IMR-90 (cell line): Measurements from ENCODE around the gene CFAP251. TPM values are rescaled to one million over a fixed set of nuclear protein-coding genes. Genes with fewer than 3 reads are reported as not detected.
"Not testable (repeated sequence)": the region's sequence is repeated elsewhere in the genome, so short reads cannot be mapped to it uniquely, and the experiment has no call there.

Source experiments
- ATAC-seq: fragments of 200-7000 bp; cut with Tn5 transposase; 2 replicates; pipeline ENCODE4 v1.9.1; 2020; ENCODE audit warnings: low read depth, mild to moderate bottlenecking, moderate library complexity
- BruUV-seq: library from RNA; stranded (reverse); fragments of 400-500 nt; replicated peaks from 2 replicates; lab custom pipeline; 2021; lab: Mats Ljungman, UMichigan
- CTCF ChIA-PET: fragments of 300-600 bp; formaldehyde crosslinking; extraction: SDS; loops from one replicate; lab custom pipeline; 2021; ENCODE audit warnings: antibody characterized with exemption; lab: Yijun Ruan, JAX
- POLR2A ChIA-PET: fragments of 300-600 bp; sonication (Branson Sonifier 250); formaldehyde crosslinking; loops from one replicate; lab custom pipeline; 2022; ENCODE audit warnings: antibody characterized with exemption; ENCODE audit not compliant: unreplicated experiment; lab: Charles Lee
- DNase-seq: peaks from one replicate; pipeline ENCODE4 v3.0.0; 2013
- H2AFZ ChIP-seq: replicated peaks from 2 replicates; pipeline ENCODE3; 2013; ENCODE audit warnings: low read length, mild to moderate bottlenecking; ENCODE audit not compliant: poor library complexity
- H2AK5ac ChIP-seq: 2 replicates; pipeline ENCODE4 v1.6.1; 2013; ENCODE audit warnings: low read depth, low read length, inconsistent platforms
- H2AK9ac ChIP-seq: replicated peaks from 2 replicates; pipeline ENCODE3; 2013; ENCODE audit warnings: mild to moderate bottlenecking, low read depth, low read length, moderate library complexity; ENCODE audit not compliant: poor library complexity
- H2BK120ac ChIP-seq: 2 replicates; pipeline ENCODE4 v1.6.1; 2013; ENCODE audit warnings: low read depth, low read length, inconsistent platforms
- H2BK15ac ChIP-seq: 3 replicates; pipeline ENCODE4 v1.6.1; 2013; ENCODE audit warnings: low read depth, low read length, inconsistent platforms
- H2BK20ac ChIP-seq: 2 replicates; pipeline ENCODE4 v1.6.1; 2013; ENCODE audit warnings: low read depth, mild to moderate bottlenecking, inconsistent platforms, low read length, moderate library complexity
- H2BK5ac ChIP-seq: 2 replicates; pipeline ENCODE4 v1.6.1; 2013; ENCODE audit warnings: mild to moderate bottlenecking, low read depth, low read length, inconsistent platforms; ENCODE audit not compliant: poor library complexity, severe bottlenecking
- H3K14ac ChIP-seq: replicated peaks from 2 replicates; pipeline ENCODE4 v1.6.1; 2013; ENCODE audit warnings: low read depth, low read length, inconsistent platforms
- H3K18ac ChIP-seq: 2 replicates; pipeline ENCODE4 v1.6.1; 2013; ENCODE audit warnings: low read depth, low read length, control low read depth
- H3K23ac ChIP-seq: 2 replicates; pipeline ENCODE4 v1.6.1; 2013; ENCODE audit warnings: low read depth, low read length, inconsistent platforms
- H3K27ac ChIP-seq: 2 replicates; pipeline ENCODE4 v1.5.1; 2013; ENCODE audit warnings: mild to moderate bottlenecking, control low read depth, low read length; ENCODE audit not compliant: insufficient read depth
- H3K27me3 ChIP-seq: 2 replicates; pipeline ENCODE4 v1.6.1; 2013; ENCODE audit warnings: low read length; ENCODE audit not compliant: control insufficient read depth, insufficient read depth
- H3K36me3 ChIP-seq: 2 replicates; pipeline ENCODE4 v1.6.1; 2013; ENCODE audit warnings: low read length, mixed read lengths; ENCODE audit not compliant: control insufficient read depth, insufficient read depth
- H3K4ac ChIP-seq: 2 replicates; pipeline ENCODE4 v1.6.1; 2013; ENCODE audit warnings: low read depth, low read length, inconsistent platforms
- H3K4me1 ChIP-seq: 2 replicates; pipeline ENCODE4 v1.6.1; 2013; ENCODE audit warnings: low read length, mixed read lengths; ENCODE audit not compliant: control insufficient read depth, insufficient read depth
- H3K4me2 ChIP-seq: 2 replicates; pipeline ENCODE4 v1.6.1; 2013; ENCODE audit warnings: low read depth, mild to moderate bottlenecking, control low read depth, low read length, moderate library complexity
- H3K4me3 ChIP-seq: 2 replicates; pipeline ENCODE4 v1.5.1; 2013; ENCODE audit warnings: low read depth, mild to moderate bottlenecking, control low read depth, low read length, moderate library complexity; ENCODE audit not compliant: insufficient read depth
- H3K56ac ChIP-seq: 2 replicates; pipeline ENCODE4 v1.6.1; 2013; ENCODE audit warnings: low read length, inconsistent platforms; ENCODE audit not compliant: insufficient read depth; ENCODE audit errors: extremely low read depth
- H3K79me1 ChIP-seq, 2 experiments: 2 replicates each; pipeline ENCODE4 v1.6.1; 2013; ENCODE audit warnings: low read length in 2 of 2, inconsistent platforms in 1 of 2, low read depth in 1 of 2
- H3K9ac ChIP-seq: 2 replicates; pipeline ENCODE4 v1.6.1; 2013; ENCODE audit warnings: low read depth, low read length, control low read depth
- H3K9me1 ChIP-seq: 2 replicates; pipeline ENCODE4 v1.6.1; 2013; ENCODE audit warnings: low read length, inconsistent platforms; ENCODE audit not compliant: insufficient read depth
- H3K9me3 ChIP-seq: 2 replicates; pipeline ENCODE4 v1.6.1; 2013; ENCODE audit warnings: low read length; ENCODE audit not compliant: control insufficient read depth, insufficient read depth
- H4K20me1 ChIP-seq: 2 replicates; pipeline ENCODE4 v1.6.1; 2013; ENCODE audit warnings: low read length, inconsistent platforms; ENCODE audit not compliant: insufficient read depth
- H4K5ac ChIP-seq: 2 replicates; pipeline ENCODE4 v1.6.1; 2013; ENCODE audit warnings: mild to moderate bottlenecking, low read depth, low read length, control low read depth
- H4K8ac ChIP-seq, 2 experiments: 2 replicates each; pipeline ENCODE4 v1.6.1; 2013; ENCODE audit warnings: low read depth in 2 of 2, low read length in 2 of 2, control low read depth in 1 of 2, inconsistent platforms in 1 of 2
- H4K91ac ChIP-seq: 2 replicates; pipeline ENCODE4 v1.6.1; 2013; ENCODE audit warnings: low read depth, low read length, inconsistent platforms; ENCODE audit not compliant: insufficient read depth
- MAFK ChIP-seq: IDR thresholded peaks from 2 replicates; pipeline ENCODE4 v1.6.1; 2012; ENCODE audit warnings: low read depth, low read length, improper control_type of control experiment
- MAZ ChIP-seq: IDR thresholded peaks from 2 replicates; pipeline ENCODE4 v1.6.1; 2012; ENCODE audit warnings: low read depth, mild to moderate bottlenecking, low read length, improper control_type of control experiment, moderate library complexity, borderline replicate concordance
- MXI1 ChIP-seq: IDR thresholded peaks from 2 replicates; pipeline ENCODE4 v1.6.1; 2012; ENCODE audit warnings: low read depth, mild to moderate bottlenecking, low read length, moderate library complexity, borderline replicate concordance
- NFE2L2 ChIP-seq: fragments of 150-350 bp; IDR thresholded peaks from 2 replicates; pipeline ENCODE4 v1.6.1; 2016; ENCODE audit warnings: low read depth, mild to moderate bottlenecking, low read length
- POLR2A ChIP-seq: IDR thresholded peaks from 2 replicates; pipeline ENCODE4 v1.6.1; 2012; ENCODE audit warnings: mild to moderate bottlenecking, low read depth, low read length
- USF2 ChIP-seq: fragments of 150-350 bp; IDR thresholded peaks from 2 replicates; pipeline ENCODE4 v1.6.1; 2017; ENCODE audit warnings: mild to moderate bottlenecking, antibody characterized with exemption, low read length, low read depth
- WGBS, 2 experiments: methylation state at CpG; one replicate each; pipeline versions ENCODE4 v1.1.5 to v1.1.7; 2013; ENCODE audit warnings: missing lambda C conversion rate in 2 of 2; ENCODE audit not compliant: insufficient read length in 1 of 2; ENCODE audit errors: extremely low coverage in 2 of 2; 5-methylcytosine and 5-hydroxymethylcytosine counted together
- dilution Hi-C: fragments of 300-500 bp; cut with HindIII; formaldehyde crosslinking; loops from one replicate; pipeline ENCODE4 v1.14.3; 2018; ENCODE audit warnings: low sequenced_read_pairs; ENCODE audit not compliant: unreplicated experiment
- in situ Hi-C: fragments of 300-500 bp; cut with MboI; formaldehyde crosslinking; loops from 3 replicates; pipeline ENCODE4 v1.14.3; 2019; ENCODE audit warnings: low sequenced_read_pairs, inconsistent platforms, mixed read lengths
- intact Hi-C: fragments of 100-400 bp; cut with micrococcal nuclease; formaldehyde crosslinking; loops from 2 replicates; pipeline ENCODE4 v1.10.0; 2022
- polyA plus RNA-seq, 3 experiments: library from polyadenylated mRNA; depleted of rRNA; stranded (reverse); fragments of >200 nt; gene quantifications; 2 replicates each; pipeline ENCODE4 v1.2.3, GENCODE V29; 2012; ENCODE audit warnings: low replicate concordance in 1 of 3
- total RNA-seq: library from RNA; depleted of rRNA; stranded (reverse); fragments of >200 nt; gene quantifications from 2 replicates; pipeline ENCODE4 v1.2.3, GENCODE V29; 2012

Gene CFAP251
- total and polyA plus RNA-seq, 2 of the 4 experiments (the other 2 are of a cell fraction): 7.8 to 9.1 TPM

DNA sequence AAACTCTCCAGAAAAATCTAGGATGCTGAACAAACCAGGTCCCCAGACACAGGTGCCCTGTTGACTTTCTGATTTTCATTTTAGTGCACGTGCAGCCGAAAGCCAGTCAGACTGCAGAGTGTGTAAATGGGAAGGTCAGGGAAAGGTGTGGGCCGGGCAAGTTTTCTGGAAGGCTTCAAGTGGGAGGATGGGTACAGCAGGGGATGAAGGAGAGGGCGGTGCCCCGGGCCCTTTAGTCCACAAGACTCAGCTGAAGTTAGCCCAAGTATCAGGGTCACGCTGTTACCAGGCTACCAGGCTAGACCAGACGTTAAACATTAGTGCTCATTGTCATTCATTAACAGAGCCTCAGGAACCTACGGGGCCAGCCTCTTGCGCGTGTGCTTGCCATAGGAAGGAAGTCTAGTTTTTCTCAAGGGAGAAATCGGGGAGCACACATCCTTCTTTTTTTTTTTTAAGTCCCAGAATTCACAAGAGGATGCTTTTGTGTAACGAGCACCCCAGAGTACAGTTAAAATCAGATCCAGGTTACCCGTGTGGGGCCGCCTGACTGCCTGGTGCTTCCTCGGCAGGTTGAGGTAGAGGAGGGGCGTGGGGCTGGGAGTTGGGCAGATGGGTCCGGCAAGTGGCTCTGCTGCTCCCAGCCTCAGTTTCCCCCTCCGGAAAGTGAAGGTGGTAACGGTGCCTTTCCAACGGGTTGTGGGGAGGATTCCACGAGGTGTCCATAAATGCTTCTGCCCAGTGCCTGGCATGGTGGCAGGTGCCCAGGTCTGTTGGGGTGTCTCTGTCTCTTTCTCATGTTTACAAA is 122.4 kb downstream of the CFAP251 start:
- Histone ChIP-seq H2AK9ac (peak overlapping the region; percentile 85), H3K36me3 (peaks cover 13% of the 10 kb centered on the region), H3K4me3 (no peak overlapping the region), H2AK5ac (no peak overlapping the region), H3K4me1 (no peaks in the 10 kb centered on the region), H4K20me1 (no peaks in the 10 kb centered on the region), H3K9me1 (no peaks in the 10 kb centered on the region), H3K4me2 (no peak overlapping the region), H3K56ac (no peak overlapping the region), H2AFZ (no peak overlapping the region), H2BK20ac (no peak overlapping the region), H3K9ac (no peak overlapping the region), H3K18ac (no peak overlapping the region), H4K5ac (no peak overlapping the region), H3K9me3 (no peaks in the 10 kb centered on the region), H3K27me3 (no peaks in the 10 kb centered on the region), H2BK5ac (no peak overlapping the region), H3K14ac (no peak overlapping the region), H2BK15ac (no peak overlapping the region), H4K91ac (no peak overlapping the region), H3K79me1 (peaks cover 0 to 4% of the 10 kb centered on the region in 2 experiments; a peak in 2 of 4 replicates), H3K4ac (no peak overlapping the region), H3K23ac (no peak overlapping the region), H3K27ac (no peak overlapping the region), H2BK120ac (no peak overlapping the region), H4K8ac (no peak overlapping the region)
- WGBS, 2 experiments: 91% methylated on average over 5 of the region's 21 CpGs; no CpG with 5 or more reads in 1 of the 2 experiments
- no peak for DNase-seq
- intact Hi-C loops: no loop called here
- TF ChIP-seq MXI1: no peak
- no peak for TF ChIP-seq MAZ
- no peak for TF ChIP-seq MAFK
- TF ChIP-seq POLR2A: no peak
- TF ChIP-seq NFE2L2: no peak
- TF ChIP-seq USF2: no peak
- dilution Hi-C loops: no loop called here
- ATAC-seq: no peak
- BruUV-seq: no TSS peak
- ChIA-PET POLR2A (no interaction called here), CTCF (no interaction called here)
- in situ Hi-C loops: no loop called here

DNA sequence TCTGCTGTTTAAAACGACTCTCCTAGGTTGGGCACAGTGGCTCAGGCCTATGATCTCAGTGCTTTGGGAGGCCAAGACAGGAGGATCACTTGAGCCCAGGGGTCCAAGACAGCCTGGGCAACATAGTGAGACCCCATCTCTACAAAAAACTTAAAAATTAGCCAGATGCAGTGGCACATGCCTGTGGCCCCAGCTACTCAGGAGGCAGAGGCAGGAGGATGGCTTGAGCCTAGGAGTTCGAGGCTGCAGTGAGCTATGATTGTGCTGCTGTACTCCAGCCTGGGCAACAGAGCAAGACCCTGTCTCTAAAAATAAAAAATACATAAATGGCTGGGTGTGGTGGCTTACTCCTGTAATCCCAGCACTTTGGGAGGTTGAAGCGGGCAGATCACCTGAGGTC is 123.1 kb downstream of the CFAP251 start:
- H4K91ac ChIP-seq, H3K9ac ChIP-seq, H3K56ac ChIP-seq, POLR2A ChIA-PET, in situ Hi-C loops, H4K20me1 ChIP-seq, H3K23ac ChIP-seq, H2AFZ ChIP-seq, H2BK5ac ChIP-seq, H4K5ac ChIP-seq, H2AK5ac ChIP-seq, H2BK15ac ChIP-seq, H2BK20ac ChIP-seq, H2BK120ac ChIP-seq, H3K4me3 ChIP-seq, H3K9me1 ChIP-seq, H3K27ac ChIP-seq, H3K14ac ChIP-seq, CTCF ChIA-PET, BruUV-seq, dilution Hi-C loops, intact Hi-C loops, H4K8ac ChIP-seq, H3K4ac ChIP-seq, H3K4me2 ChIP-seq, H3K9me3 ChIP-seq, ATAC-seq, H3K27me3 ChIP-seq, H3K4me1 ChIP-seq, H3K79me1 ChIP-seq, DNase-seq, H3K18ac ChIP-seq: not testable (repeated sequence)
- Histone ChIP-seq H3K36me3 (peaks cover 18% of the 10 kb centered on the region), H2AK9ac (peak overlapping the region; percentile 85)
- 100% methylated on average over 1 of the region's 3 CpGs; no CpG with 5 or more reads in 1 of the 2 experiments for WGBS, 2 experiments
